NCI-H2196 (cell line): ENCODE data around the gene VARS1.
"Not testable (repeated sequence)": the region's sequence is repeated elsewhere in the genome, so short reads cannot be mapped to it uniquely, and the experiment has no call there.

ENCODE experiments used
- DNase-seq: peaks from one replicate; lab custom pipeline; 2025; ENCODE audit not compliant: unreplicated experiment; lab: John Stamatoyannopoulos, UW

The VARS1 gene

DNA sequence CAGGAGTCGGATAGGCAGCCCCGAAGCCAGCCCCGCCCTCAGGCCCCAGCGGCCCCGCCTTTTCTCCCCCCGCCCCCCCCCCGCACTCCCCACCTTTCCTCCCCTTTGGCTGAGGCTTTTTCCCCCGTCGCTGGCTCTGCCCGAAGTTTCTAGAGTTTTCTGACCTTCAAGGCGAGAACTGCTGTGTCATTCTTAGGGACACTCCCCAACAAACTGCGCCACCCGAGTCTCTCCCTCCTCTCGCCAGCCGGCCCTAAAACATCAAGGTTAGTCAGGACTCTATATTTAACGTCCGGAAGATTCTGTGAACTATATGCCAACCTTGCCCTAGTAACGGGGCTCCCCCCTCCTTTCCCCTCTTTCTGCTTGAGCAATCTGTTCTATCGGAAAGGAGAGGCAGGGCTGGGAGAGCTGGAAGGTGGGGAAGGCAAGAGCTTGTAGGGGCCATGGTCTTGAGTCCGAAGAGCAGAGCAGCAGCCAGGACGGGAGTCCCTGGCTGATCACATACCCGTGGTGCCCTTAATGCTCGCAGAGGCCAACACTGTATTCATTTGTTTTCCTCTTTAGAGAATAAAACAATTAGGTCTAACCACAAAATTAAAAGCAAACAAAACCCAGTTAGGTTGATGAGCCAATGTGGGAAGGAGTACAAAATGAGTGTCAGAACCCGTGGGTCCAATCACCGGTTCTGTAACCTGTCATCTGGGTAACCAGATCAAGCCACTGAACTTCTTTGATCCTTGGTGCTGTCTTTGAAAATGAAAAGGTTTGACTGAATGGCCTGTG, 26.7 kb upstream of the VARS1 start:
- DNase-seq: peak; percentile 66

DNA sequence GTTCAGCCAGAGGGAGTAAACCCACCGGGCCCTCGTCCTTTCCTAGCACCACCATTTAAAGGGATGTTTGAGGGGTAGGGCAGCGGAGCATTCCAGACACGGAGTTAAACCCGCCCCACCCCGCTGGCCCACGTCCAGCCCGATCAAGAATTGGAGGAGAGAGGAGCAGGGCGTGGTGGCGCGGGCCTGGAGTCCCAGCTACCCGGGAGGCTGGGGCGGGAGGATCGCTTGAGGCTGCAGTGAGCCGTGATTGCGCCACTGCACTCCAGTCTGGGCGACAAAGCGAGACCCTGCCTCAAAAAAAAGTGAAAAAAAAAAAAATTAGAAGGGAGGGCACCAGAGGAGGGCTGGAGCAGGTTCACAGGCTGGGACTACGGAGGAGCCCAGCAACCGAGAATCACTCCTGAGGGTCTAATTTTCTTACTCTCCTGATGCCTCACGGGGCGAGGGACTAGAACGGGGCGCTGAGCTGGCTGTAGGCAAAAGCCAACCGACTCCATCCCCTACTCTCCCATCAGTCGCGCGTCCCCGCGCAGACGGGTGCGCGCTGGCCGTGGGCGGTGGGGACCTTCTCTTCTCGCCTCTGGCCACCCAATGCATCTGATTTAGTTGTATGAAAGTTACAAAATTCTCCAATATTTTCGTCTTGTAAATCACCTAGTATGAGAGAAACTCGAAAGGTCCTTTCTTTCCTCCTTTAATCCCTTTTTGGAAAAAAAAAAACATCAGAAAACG, 25.9 kb upstream of the VARS1 start:
- peak; percentile 66 for DNase-seq

DNA sequence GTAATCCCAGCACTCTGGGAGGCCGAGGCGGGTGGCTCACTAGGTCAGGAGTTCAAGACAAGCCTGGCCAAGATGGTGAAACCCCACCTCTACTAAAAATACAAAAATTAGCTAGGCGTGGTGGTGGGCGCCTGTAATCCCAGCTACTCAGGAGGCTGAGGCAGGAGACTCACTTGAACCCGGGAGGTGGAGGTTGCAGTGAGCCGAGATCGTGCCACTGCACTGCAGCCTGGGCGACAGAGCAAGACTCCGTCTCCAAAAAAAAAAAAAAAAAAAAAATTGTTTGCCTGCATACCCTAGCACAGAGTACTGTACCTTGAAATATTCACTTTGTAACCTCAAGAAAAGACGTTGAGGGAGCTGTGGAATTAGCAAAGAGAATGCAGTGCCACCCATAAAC, 24.8 kb upstream of the VARS1 start:
- not testable (repeated sequence) for DNase-seq

DNA sequence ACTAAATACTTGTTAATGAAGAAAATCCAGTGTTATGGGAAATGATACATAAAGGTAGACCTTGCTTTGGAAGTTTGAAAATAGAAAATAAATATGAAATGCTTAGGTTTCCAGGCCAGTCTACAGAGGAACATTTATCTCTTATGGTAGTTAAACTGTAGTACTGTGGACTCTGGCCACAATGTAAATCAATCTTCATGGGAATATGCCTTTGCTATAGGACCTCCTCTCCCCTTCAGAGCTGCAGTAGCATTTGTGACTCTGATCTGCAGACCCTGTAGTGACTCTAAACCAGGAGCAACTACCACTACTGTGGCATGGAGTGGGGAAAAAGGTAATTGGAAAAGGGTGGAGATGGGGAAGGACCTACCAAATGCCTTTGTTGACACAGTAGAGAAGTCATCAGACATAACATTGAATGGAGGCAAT, 24.3 kb upstream of the VARS1 start:
- DNase-seq: no peak

DNA sequence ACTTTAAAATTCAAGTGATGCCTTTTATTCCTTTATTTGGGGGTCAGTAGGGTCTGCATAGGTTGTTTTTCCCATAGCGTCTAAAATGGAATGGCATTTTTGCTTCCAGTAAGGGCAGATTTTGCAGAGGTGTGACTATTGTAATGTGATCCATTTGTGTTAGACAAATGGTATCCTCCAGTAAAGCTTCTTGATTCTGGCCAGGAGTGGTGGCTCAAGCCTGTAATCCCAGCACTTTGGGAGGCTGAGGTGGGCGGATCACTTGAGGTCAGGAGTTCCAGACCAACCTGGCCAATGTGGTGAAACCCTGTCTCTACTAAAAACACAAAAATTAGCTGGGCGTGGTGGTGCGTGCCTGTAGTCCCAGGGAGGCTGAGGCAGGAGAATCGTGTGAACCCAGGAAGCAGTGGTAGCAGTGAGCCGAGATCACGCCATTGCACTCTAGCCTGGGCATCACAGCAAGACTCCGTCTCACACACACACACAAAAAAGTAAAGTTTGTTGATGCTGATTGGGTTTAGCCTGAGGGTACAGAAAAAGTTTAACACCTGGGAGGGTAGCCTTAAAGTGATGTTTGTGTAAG, 22.5 kb upstream of the VARS1 start:
- DNase-seq: not testable (repeated sequence)

DNA sequence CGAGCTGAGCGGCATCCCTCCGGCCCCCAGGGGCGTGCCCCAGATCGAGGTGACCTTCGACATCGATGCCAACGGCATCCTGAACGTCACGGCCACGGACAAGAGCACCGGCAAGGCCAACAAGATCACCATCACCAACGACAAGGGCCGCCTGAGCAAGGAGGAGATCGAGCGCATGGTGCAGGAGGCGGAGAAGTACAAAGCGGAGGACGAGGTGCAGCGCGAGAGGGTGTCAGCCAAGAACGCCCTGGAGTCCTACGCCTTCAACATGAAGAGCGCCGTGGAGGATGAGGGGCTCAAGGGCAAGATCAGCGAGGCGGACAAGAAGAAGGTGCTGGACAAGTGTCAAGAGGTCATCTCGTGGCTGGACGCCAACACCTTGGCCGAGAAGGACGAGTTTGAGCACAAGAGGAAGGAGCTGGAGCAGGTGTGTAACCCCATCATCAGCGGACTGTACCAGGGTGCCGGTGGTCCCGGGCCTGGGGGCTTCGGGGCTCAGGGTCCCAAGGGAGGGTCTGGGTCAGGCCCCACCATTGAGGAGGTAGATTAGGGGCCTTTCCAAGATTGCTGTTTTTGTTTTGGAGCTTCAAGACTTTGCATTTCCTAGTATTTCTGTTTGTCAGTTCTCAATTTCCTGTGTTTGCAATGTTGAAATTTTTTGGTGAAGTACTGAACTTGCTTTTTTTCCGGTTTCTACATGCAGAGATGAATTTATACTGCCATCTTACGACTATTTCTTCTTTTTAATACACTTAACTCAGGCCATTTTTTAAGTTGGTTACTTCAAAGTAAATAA, 21.8 kb upstream of the VARS1 start:
- DNase-seq: not testable (repeated sequence)

DNA sequence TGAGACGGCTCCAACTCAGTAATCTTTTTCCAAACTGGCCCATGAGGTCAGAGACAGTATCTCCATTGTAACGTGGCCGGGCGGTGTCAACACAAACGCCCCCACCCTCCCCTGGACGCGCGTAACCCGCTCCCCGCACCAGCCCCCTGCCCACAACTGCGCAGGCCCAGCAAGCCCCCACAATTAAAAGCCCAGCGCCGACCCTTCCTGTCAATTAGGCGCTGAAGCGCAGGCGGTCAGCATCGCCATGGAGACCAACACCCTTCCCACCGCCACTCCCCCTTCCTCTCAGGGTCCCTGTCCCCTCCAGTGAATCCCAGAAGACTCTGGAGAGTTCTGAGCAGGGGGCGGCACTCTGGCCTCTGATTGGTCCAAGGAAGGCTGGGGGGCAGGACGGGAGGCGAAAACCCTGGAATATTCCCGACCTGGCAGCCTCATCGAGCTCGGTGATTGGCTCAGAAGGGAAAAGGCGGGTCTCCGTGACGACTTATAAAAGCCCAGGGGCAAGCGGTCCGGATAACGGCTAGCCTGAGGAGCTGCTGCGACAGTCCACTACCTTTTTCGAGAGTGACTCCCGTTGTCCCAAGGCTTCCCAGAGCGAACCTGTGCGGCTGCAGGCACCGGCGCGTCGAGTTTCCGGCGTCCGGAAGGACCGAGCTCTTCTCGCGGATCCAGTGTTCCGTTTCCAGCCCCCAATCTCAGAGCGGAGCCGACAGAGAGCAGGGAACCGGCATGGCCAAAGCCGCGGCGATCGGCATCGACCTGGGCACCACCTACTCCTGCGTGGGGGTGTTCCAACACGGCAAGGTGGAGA, 19.7 kb upstream of the VARS1 start, which contains the start of the genes HSPA1A and HSPA1L:
Gene HSPA1A, plus strand, starts transcription at position 519 of the 814 bp plus-strand sequence. Its CDS starts 214 bp downstream, at position 733.
Gene HSPA1L, minus strand, starts transcription at position 259 of the 814 bp plus-strand sequence. CDS start 3,311 bp downstream, outside the sequence.
- DNase-seq: peak; percentile 93

DNA sequence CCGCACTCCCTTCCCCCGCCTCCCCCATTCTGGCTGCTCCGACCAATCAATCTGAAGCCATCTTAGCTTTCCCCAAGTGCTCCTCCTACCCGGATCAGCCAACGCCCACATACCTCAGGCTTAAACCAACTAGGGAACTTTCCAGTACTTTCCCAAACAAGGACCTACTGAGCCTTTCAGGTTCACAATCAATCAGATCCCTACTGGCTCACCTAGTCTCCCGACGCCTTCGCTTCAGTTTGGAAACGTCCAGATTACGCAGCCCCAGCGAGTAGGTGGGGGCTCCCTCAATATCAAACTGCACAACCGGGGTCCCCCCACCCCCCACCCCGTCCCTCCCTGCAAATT, 19.1 kb upstream of the VARS1 start:
- DNase-seq: peak; percentile 93

DNA sequence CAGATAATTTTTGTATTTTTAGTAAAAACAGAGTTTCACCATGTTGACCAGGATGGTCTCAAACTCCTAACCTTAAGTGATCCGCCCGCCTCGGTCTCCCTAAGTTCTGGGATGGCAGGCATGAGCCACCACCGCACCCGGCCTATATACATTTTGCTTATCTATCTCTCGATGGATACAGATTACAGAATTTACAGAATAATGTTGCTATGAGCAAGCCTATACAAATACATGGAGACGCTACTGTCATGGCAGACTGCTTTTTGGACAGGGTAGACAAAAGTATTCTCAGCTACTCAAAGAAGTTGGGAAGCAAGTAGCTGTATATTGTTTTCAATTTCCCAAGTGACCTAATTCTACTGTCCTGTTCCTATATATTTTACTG, 17.9 kb upstream of the VARS1 start:
- no peak for DNase-seq

DNA sequence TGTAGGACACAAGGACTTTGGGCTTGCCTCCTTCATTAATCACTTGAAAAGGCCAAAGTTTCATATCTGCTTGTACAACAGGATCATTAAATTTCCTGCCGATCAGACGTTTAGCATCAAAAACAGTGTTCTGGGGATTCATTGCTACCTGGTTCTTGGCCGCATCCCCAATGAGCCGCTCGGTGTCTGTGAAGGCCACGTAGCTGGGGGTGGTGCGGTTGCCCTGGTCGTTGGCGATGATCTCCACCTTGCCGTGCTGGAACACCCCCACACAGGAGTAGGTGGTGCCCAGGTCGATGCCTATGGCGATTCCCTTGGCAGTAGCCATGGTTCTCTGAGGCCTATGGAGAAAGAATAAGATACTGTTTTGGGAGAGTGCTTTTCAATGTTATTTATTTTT, 16.1 kb upstream of the VARS1 start:
- DNase-seq: no peak

DNA sequence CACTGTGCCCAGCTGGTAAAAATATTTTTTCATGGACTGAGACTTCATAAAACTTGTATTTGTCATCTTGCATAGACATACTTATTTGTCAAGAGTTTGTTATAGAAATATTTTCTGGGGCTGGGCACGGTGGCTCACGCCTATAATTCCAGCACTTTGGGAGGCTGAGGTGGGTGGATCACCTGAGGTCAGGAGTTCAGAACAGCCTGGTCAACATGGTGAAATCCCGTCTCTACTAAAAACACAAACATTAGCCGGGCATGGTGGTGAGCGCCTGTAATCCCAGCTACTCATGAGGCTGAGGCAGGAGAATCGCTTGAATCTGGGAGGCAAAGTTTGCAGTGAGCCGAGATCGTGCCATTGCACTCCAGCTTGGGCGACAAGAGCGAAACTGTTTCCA, 13.0 kb upstream of the VARS1 start:
- DNase-seq: not testable (repeated sequence)

DNA sequence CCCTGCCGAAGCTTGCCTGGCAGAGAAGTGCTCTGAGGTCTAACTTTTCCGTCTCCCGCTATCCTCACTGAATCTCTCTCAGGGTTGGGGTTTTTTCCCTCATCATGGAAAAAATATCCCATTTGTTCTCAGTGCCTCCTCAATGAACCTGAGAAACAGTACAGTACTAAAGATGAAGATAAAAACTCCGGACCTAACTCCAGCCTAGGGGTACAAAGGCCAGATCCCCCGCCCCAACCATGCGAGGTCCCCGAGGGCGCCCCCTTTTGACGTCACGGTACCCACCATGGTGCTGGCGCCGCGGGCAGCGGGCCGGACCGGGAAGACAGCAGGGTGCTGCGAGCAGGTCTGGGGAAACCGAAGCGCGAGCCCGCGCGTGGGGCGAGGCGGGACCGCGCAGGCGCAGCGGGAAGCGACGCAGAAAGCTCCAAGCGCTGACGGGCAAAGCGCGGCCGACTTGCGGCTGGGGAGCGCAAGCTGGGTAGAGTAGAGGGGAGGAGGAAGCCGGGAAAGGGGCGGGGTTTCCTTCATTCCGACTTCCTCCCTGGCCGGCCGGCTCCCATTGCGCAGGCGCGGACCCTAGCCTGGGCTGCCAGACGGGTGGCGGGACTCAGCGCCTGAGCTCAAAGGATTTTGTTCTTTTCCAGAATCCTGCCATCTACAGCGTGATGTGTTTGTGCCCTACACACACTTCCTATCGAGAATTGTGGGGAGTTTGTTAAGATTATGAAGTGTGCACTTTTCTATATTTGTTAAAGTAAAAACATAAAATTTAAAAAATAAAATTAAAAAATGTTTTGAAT, 11.1 kb upstream of the VARS1 start, which contains the start of gene LSM2:
Gene LSM2, minus strand, starts transcription at position 497 of the 803 bp plus-strand sequence. Its CDS starts 209 bp downstream, at position 288.
- peak; percentile 95 for DNase-seq

DNA sequence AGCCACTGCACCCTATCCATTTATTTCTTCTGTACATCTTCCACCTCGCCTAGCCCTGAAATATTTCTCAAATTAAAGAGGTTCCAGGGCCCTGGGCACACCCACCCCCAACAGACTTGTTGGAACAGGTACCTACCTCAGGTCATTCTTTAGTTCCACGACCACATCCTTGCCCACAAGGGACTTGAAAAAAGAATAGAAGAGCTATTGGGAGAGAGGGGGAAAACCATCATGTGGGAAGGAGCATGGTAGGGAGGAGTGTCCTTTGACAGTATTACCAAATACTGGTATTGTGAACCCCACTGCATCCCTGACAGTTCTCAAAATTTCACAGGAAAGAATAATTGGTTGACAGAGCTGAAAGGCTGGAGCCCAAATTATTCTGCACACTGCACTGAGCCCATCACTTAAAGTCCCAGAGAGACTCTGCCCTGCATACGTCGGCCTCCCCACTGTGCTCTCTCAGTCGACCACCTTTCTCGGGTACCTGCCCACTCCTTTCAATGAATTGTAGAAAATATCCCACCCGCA, 10.5 kb upstream of the VARS1 start:
- no peak for DNase-seq

DNA sequence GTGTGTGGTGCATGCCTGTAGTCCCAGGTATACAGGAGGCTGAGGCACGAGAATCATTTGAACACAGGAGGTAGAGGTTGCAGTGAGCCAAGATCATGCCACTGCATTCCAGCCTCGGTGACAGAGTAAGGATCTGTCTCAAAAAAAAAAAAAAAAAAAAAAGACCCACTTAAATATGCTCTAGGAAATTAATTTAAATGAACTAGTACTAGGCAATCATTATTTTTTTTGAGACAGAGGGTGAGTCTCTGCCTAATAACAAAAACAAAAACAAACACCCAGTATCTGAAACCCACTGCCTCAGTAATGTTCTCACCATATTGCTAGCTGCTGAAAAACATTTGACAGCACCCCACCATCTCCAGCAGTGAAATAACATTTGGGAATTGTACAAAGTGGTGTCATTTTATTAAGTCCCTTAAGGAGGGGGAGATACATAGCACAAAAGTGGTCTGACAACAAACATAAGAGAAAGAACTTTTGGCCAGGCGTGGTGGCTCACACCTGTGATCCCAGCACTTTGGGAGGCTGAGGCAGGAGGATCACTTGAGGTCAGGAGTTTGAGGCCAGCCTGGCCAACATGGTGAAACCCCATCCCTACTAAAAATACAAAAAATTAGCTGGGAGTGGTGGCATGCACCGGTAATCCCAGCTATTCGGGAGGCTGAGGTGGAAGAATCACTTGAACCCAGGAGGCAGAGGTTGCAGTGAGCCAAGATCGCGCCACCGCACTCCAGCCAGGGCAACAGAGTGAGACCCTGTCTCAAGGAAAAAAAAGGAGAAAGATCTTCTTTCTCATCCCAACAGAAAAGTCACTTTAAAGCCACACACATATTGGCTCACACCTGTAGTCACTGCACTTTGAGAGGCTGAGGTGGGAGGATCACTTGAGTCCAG, 5.7 kb upstream of the VARS1 start:
- DNase-seq: not testable (repeated sequence)

DNA sequence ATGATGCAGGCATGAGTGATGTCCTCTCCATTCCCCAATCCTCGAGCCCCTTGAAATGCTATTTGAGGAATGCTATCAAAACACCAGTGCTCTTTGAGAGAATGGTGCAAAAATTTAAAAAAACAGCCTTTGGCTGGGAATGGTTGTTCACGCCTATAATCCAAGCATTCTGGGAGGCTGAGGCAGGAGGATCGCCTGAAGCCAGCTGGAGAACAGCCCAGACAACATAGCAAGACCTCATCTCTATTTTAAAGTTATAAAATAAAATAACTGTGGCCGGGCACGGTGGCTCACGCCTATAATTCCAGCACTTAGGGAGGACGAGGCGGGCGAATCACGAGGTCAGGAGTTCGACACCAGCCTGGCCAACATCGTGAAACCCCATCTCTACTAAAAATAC, 4.2 kb upstream of the VARS1 start:
- DNase-seq: no peak

DNA sequence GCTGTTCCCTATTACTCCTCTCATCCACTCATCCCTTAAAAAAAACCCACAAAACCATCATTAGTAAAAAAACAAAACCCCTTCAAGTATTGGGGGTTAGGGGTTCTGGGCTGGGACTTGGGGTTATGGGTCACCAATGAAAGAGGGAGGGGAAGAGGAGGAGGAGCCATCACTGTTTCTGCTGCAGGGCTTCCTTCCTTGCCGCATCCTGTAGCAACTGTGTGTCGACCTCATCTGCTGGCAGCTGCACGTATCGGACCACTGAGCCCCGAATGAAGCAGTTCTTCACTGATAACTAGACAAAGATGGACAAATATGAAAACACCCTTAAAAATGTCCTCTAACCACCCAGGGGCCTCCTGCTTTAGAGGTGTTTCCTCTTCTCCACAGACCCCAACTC, 2.0 kb upstream of the VARS1 start:
- DNase-seq: no peak

DNA sequence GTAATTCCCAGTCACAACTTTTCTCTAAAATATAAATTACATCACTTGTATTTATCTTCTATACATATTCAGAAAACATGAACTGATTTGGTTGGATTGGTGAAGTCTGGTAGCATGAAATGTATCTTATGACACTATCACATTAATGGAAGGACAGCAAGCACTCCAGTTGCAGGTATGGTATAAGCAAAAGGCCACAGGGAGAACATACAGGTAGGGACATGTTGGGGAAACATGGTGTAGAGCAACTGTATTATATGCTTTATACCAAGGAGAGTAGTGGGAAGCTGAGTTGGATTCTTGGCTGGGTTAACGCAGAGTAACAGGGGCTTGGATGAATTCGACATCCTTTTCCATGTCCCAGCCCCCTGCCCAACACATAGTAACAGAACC, 1.4 kb upstream of the VARS1 start:
- no peak for DNase-seq
